HG03196 (cell line): ENCODE measurements around the gene TRABD2B.

ENCODE experiments used
- ATAC-seq: cut with Tn5 transposase; IDR thresholded peaks from one replicate; pipeline ENCODE4 v1.9.1; 2021; ENCODE audit not compliant: unreplicated experiment

TRABD2B gene

DNA sequence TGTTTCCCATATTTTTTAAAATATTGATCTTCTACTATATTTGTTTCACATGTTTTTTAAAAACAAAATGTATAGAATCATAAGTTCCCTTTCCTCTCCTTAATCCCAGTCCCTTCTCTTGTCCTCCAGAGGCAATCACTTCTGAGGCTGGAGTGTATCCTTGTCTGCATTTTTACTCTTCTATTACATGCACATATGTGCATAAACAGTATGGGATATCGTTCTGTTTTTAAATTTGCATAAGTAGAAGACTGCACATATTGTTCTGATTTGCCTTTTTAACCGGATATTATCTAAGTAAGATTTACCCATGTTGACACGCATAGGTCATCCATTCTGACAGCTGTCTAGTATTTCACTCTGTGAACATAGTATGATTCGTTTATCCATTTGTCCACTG is 142.0 kb downstream of the TRABD2B start:
- no peak for ATAC-seq

DNA sequence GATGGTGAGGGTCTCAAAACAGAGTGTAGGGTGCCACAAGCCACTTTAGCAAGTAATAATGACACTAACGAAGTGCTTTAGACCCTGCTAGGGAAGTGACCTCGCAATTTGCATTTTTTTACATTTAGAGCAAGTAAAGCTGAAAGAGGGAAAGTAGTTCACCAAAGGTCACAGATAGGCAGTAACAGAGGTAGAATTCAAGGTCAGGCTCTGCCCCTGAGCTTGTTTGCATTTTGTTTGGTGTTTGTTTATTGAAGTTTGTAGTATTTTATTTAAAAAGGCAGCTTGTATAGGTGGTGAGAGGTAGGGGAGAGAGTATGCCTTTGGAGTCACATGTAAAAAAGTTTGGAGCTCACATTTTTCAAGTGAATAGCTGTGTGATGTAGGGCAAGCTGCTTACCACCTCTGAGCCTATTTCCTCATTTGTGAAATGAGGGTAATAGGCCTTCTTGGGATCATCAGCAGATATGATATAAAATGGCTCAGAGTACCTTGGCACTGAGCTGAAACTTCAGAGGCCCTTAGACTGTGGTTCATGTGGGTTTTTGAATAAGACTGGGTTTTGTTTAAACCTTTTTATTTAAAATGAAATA is 142.5 kb downstream of the TRABD2B start:
- no peak for ATAC-seq

DNA sequence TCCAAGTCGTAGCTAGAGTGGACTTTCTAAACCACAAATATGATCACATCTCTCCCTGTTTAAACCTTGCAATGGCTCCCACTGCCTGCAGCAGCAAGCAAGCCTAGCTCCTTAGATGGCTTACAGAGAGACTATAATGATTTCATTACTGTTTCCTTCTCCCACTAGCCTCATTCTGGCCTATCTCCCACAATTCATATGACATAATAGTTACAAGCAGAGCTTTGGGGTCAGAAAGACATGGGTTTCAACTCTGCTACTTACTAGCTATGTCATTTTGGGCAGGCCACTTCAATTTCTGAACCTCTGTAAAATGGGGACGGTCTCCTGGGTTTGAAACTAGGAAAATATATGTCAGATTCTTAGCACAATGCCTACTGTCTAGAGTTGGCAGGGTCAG is 143.3 kb downstream of the TRABD2B start:
- ATAC-seq, result no peak

DNA sequence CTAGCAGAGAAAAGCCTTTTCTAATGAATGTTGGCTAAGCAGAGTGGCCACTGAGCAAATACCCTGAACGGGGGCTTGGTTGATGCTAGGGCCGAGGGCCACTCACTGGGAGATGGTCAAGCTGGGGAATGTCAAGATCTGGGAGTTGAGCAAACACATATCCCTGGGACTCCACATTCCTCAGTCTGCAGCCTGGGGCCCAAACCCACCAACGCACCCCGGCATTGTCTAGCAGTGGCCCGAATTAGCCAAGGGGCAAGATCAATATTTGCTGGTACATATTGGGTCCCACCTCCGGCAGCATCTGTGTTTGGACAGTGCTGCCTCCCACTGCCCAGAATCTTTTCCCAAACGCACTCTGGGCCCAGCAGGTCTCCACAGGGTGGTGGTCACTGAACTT is 144.1 kb downstream of the TRABD2B start:
- ATAC-seq, result no peak

DNA sequence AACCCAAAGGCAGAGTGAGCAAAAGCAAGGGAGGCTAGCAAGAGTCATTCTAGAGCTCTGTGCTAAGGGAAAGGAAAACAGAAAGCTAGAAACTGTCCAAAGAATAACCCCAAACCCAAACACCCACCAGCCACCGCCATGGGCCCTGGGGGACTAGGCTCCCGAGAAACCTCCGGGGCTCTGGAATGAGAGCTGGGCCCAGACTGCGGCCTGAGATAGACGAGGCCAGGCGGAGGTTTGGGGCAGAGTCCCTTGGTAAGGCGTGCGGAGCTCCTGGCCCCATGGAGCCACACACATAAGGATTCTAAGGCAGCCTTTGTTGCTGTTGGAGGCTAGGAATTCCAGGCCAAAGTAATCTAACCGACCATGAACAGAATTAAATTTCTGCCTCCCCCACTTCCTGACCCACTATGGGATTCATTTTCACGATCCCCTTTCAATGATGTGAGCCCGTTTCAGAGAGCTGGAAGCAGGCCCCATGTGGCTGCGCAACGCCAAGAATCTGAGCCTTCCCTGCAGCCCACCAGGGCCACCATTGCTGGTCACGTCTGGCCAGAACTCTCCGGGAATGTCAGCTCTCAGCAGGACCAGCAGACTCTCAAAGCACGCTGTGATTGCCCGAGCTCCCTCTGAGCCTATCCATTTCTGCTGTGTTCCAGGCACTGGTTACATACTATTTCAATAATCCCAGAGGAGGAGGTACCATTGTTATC is 145.0 kb downstream of the TRABD2B start:
- ATAC-seq, result no peak

DNA sequence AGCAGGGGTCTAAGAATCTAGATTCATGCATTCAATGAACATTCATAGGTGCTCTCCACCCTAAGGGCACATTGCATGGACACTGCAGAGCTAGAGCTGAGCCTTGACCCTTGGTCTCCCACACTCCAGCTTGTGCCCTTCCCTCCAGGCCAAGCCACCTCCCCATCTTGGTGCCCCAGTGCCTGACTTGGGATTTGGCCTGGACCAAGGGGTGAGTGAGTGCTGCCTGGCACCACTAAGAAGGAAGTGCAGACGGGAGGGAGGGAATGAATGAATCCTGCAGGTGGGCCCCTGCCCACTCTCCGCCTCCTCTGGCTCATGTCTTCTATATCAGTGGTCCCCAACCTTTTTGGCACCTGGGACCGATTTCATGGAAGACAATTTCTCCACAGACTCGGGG is 146.7 kb downstream of the TRABD2B start:
- no peak for ATAC-seq

DNA sequence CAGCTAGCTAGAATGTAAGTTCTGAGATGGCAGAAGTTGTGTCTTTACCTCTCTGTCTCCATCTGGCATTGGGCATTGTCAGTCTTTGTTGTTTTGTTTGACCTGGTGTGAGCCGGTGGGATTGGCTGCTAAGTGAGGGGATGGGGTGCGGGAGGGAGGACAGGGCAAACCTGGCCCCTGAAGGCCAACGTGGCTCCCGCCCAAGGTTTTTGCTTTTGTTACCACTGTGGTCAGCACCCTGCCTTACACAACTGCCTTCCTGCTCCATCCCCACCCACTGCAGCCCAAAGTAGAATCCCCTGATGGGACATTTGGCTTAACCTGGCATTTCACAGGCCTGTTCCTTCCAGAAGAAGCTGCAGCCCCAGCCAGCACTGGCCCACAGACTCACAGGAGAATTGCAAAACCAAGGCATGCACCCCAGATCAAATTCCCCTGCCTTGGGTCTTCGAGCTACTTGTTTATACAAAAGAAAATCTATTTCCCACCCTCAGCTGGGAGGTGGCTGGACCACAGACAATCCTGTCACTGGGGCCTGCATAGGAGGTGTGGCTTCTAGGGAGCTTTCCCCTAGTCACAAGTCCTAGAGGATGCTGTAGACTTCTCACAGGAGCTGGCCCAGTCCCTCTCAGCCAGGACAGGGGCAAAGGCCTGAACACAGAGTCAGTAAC is 147.5 kb downstream of the TRABD2B start:
- ATAC-seq, result no peak

DNA sequence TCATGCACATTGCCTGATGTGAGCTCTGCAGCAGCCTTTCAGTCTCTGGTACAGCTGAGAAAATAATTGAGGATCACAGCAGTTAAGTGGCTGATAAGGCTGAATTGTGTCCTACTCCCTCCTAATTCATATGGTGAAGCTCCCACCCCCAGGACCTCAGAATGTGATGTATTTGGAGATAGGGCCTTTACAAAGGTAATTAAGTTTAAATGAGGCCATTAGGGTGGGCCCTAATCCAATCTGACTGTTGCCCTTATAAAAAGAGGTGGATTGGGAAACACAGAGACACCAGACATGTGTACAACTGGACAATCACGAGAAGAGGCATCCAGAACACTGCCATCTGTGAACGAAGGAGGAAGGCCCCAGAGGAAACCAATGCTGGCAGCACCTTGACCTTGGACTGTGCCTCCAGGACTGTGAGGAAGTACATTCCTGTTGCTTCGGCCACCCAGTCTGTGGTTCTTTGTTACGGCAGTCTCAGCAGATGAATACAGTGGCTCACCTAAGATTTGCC is 148.1 kb downstream of the TRABD2B start:
- ATAC-seq, result no peak

DNA sequence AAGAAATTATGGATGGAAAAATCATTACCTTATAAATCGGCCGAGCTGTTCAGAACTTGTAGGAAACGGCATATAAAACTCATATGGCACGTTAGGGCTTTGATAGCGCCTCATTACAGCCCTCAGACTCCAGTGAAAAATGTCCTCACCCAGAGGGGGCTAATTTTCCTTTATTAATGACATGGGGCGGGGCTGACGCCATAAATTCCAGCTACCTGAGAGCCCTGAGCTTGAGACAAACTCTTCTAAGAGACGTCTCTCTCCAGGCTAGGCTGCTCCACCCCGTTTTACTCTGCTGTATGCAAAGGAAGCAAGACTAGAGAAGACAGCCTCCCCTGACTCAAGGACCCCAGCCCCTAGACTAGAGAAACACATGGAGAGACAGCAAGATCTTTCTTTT is 149.4 kb downstream of the TRABD2B start:
- no peak for ATAC-seq

DNA sequence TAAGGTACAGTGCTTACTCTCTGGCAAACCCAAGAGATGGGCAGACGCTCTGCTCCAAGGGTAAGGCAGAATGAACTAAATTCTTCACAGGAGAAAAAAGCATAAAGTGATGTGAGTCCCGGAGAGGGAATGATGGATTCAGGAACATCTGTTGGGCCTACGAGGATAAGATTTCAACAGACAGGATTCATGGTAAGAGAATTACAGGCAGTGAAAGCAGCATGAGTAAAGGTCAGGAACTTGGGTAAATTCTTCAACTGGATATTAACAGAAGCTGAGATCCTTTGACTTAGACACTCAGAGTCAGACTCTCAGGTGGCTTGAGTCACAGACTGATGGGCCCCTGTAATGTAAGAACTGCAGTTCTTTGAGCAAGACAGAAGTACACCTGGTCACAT is 152.6 kb downstream of the TRABD2B start:
- ATAC-seq, result no peak

DNA sequence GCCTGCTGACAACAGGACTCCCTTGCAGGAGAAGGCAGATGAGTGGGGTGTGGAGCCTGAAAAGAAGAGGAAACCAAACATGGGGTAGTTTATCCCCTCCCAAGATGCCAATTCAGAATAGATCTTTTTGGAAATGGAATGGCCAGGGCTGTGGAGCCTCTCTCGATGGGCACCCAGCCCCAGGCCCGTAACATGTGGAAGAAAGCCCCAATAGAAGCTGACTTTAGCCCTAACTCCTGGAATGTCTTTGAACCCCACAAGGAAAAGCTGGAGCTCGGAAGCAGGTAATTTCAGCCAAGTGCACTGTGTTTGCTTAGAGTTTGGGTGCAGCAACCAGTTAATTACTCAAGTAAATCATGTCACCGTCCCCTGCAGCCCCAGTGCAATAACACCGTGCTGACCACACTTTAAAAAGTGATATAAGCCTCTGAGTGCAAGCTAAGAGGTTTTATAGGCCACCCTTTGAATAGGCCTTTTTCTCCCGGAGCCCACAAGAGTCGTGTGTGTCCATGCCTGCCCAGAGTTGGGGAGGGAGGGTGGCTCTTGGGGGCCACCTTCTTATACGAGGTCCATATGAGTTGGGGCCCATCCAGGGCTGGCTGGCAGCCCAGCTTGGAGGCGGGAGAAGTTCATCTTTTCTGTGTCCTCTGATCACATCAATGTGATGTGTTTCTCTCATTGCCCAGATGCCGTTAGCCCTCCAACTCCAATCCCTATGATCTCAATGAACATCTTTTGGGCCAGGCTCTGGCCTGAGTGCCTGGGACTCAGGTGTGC is 153.2 kb downstream of the TRABD2B start:
- no peak for ATAC-seq

DNA sequence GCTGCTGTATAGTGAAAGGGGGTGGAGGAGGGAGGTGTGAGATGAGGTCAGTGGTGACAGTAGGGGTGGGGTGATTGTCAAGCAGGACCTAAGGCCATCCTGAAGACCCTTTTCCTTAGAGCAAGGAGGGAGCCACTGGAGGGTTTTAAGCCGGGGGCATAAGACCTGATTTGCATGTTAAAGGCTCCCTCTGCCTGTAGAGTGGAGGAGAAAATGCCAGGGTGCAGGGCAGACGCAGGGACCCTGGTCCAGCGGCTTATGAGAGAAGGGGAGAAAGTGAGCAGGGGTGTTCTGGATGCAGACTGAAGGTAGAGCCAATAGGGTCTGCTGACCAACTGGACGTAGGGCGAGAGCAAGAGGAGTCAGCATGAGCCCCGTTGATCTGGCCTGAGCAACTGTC is 154.1 kb downstream of the TRABD2B start:
- ATAC-seq, result no peak

DNA sequence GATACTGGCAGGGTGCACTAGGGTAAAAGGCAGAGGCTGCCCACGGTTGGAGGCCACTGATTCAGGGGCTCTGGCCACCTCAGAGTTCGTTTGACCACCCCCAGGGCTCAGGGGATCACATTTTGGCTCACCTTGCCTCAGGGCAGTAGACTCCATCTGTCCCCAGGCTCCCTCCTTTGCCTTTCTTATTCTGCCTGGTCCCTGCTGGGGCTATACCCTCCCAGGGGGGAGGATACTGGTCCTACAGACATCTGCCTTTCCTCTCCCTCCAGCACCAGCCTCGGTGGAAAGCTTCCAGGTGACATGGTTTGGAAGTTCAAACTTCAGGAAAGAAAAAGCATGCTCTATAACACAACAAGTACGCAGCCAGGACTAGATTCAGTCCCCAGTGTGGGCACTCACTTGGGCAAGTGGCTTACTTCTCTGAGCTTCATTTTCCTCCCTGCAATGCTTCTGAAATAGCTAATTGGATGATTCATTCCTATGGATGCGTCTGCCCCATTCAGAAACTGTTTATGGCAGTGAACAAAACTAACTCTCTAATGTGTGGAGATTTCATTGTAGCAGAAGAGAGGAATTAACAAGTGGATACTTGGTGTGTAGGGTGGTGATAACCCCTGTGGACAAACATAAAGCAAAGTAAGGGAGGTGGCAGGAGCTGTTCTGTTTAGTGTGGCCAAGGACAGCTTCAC is 154.8 kb downstream of the TRABD2B start:
- no peak for ATAC-seq

DNA sequence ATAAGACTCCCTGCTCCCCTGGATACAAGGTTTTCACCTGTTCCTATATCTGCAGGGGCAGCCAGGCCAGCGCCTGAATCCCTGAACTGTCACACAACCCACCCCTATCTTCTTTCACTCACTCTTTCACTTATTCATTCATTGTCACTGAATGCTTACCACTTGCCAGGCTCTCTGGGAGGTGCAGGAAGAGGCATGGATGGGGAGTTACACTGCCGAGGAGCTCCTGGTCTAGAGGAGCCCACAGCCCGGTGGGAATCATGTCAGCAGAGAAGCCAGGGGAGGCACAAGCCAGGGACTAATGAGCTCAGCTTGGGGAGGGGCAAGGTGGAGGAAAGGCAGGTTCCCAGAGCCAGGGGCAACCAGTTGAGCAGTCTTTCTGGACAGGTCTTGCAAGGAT is 155.8 kb downstream of the TRABD2B start:
- ATAC-seq, result no peak

DNA sequence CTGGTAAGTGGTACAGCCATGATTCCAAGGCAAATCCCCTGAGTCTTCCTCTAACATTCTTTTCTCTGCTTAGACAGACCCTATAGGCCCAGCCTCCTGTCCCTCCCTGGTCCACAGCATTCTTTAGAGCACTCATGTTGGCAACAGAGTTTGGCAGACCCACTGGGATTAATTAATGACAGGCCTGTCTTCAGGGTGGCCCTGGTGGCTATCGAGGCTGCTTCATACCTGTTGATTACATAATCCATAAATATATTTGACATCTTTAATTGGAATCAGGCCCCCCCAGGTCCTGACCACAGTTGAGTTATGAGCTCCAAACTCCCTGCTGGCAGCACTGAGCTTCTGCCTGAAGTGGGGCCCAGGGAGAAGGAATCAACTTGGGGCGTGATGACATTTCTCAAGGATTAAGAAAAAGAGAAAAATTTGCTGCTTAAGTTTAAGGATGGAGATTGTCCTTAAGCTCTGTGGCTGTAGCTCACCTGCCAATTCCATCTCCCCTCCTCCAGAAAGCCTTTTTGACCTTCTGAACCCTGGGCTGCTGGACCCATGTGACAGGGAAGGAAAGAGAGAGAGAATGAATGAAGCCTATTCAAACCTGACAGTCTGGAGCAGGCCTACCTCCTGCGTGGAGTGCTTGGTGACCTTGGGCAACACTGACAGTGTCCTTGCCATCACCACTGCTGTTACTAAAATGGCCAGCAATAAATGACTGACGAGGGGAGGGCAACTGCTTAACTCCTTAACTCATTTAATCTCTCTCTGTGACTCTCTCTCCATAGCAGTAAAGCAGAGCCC is 156.6 kb downstream of the TRABD2B start:
- ATAC-seq, result no peak

DNA sequence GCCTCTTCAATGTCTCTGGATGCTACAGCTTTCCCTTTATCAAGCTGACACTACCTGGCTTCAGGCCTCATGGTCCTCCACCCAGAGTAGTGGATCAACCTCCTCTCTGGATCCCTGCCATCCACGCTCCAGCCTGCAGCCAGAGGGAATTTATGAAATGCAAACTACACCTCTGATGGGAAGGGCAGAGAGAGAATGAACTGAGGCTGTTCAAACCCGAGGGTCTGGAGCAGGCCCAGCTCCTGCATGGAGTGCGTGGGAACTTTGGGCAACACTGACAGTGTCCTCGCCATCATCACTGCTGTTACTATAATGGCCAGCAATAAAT is 157.8 kb downstream of the TRABD2B start:
- ATAC-seq, result no peak

DNA sequence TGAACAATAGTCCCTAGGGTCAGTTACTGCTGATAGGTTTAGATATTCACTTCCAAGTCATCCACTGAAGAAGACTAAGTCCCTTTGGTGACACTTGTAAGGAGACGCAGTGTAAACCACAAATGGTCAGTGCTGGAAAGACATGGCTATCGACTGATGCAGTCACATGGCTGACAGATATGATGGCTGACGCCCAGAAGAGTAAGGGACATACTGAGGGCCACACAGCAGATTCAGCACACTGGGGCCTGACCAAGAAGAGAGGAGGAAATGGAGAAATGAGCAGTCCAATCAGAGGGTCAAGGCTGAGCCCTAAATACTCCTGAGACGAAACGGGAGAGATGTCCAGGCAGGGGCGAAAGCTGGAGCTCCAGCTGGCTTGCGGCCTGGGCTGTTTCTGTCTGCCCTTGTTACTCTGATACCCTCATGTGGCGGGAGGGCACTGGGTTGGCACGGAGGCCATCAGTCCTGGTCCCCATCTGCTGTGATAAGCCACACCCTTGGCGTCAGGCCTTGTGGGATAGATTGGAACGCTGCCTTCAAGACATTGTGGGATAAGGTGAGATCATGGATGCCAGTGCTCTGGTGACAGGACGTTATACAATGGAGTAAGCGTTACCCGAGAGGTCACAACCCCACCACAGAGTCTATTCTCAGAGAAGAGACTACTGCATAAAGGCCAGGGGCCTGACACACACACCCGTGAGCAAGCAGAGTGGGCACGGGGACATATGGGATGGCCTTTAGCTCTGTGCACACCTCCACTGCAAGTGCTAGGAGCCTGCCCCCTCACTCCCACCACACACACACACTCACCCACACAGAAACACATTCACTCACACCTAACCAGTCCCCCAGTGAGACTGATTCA is 158.4 kb downstream of the TRABD2B start:
- ATAC-seq, result no peak

DNA sequence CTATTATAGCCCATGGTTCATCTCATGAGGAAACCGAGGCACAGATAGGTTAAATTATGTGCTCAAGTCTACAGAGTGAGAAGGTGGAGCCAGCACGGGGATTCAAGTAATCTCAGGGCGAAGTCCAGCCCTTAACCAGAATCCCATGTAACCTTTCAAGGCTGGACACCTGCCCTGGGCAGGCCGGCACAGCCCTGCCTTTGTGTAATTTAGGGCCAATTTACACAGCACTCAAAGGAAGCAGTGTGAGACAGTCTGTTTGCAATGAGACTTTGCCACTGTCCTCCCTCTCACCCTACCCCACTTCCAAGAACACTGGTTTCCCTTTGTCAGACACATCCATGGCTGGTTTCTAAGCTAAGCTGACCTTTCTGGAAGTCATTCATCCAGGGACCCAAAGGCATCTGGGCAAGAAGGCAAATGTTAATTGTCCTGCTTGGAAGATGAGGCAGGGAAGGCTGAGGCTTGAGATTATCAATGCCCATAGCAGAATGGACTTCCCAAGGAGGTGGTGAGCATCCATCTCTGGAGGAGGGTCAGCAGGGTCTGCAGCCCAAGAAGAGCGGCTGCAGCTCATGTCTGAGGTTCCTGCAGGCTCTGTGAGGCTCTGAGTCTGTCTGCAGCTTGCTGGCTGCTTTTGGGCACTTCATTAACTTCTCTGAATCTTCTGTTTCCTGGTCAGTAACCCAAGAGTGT is 159.2 kb downstream of the TRABD2B start:
- ATAC-seq, result no peak
